Measurements from ENCODE around the gene ATXN7L1. TPM values are rescaled to one million over a fixed set of nuclear protein-coding genes. Genes with fewer than 3 reads are reported as not detected.
A peak's percentile ranks its signal among the peaks of the same experiment; 100 is the strongest.

ATXN7L1 gene
- total RNA-seq, 1 experiment from 2014 or later, result 24.3 TPM

- Histone ChIP-seq H4K91ac (ENCODE audit: insufficient read length, low read depth, low read length) (no peak overlapping the region), H2AFZ (ENCODE audit: low read length) (no peak overlapping the region), H3K9ac (ENCODE audit: extremely low read depth, insufficient read length, low read length) (no peak overlapping the region), H2BK20ac (ENCODE audit: low read depth, low read length, poor library complexity, severe bottlenecking) (no peak overlapping the region), H3K79me1 (ENCODE audit: insufficient read depth, low read depth, low read length, poor library complexity, severe bottlenecking) (no peaks in the 10 kb centered on the region), H2BK15ac (ENCODE audit: low read depth, low read length) (no peak overlapping the region), H2AK5ac (ENCODE audit: insufficient read length, low read length) (no peak overlapping the region), H3K18ac (ENCODE audit: insufficient read length, low read depth, low read length) (no peak overlapping the region), H3K56ac (ENCODE audit: insufficient read length, low read depth, low read length) (no peak overlapping the region), H3K23ac (ENCODE audit: insufficient read length, low read depth, low read length) (no peak overlapping the region), H3K27me3 (ENCODE audit: insufficient read depth, low read length) (no peaks in the 10 kb centered on the region; the same call in 1 of the 2 replicates), H3K79me2 (ENCODE audit: insufficient read depth, low read length) (no peaks in the 10 kb centered on the region), H4K20me1 (ENCODE audit: control insufficient read depth, insufficient read depth, insufficient read length) (no peaks in the 10 kb centered on the region), H3K4ac (ENCODE audit: low read depth, low read length) (no peak overlapping the region), H4K8ac (replicated peaks; ENCODE audit: insufficient read length, low read depth, low read length) (no peak overlapping the region), H2BK5ac (ENCODE audit: insufficient read length, low read length) (no peak overlapping the region), H3K23me2 (ENCODE audit: insufficient read length, low read depth, low read length, poor library complexity, severe bottlenecking) (no peaks in the 10 kb centered on the region), H2BK12ac (ENCODE audit: insufficient read length, low read depth, low read length) (no peak overlapping the region), H2BK120ac (ENCODE audit: low read depth, low read length, poor library complexity, severe bottlenecking) (no peak overlapping the region), H4K5ac (ENCODE audit: insufficient read length, low read depth, low read length) (no peak overlapping the region), H3K27ac (ENCODE audit: insufficient read length, low read depth, low read length) (no peak overlapping the region), H3T11ph (ENCODE audit: low read length) (no peak overlapping the region), H3K9me3 (ENCODE audit: control insufficient read depth, low read depth, low read length) (no peaks in the 10 kb centered on the region), H3K14ac (ENCODE audit: insufficient read depth, low read length) (no peak overlapping the region), H3K4me2 (ENCODE audit: insufficient read depth, insufficient read length, low read length) (no peak overlapping the region), H3K4me1 (ENCODE audit: insufficient read depth, low read length) (peaks cover 1% of the 10 kb centered on the region; the same call in 1 of the 2 replicates)
- TF ChIP-seq CTCF (conservative IDR thresholded peaks at IDR 0.05), result no peak
- DNase-seq, result no peak
- peaks cover 24 to 30% of the 10 kb centered on the region in 2 experiments for H3K4me1 Mint-ChIP-seq
- no CpG with 5 or more reads among the region's 1 CpG for WGBS (ENCODE audit: extremely low coverage, insufficient read length, low lambda C conversion rate)
- no peak overlapping the region for H3K4me3 Mint-ChIP-seq
- peak overlapping the region in 2 of 3 experiments; percentile 5 to 6; a peak in 1 of 7 replicates for H3K27ac Mint-ChIP-seq
- H3K36me3 Mint-ChIP-seq (ENCODE audit: insufficient read depth in 1 of 3, low read depth in 3 of 3), result peaks cover 0 to 5% (median 0%) of the 10 kb centered on the region in 3 experiments; a peak in 3 of 7 replicates
- H3K9me3 Mint-ChIP-seq, result no peaks in the 10 kb centered on the region
- no peaks in the 10 kb centered on the region for H3K27me3 Mint-ChIP-seq (ENCODE audit: low read depth)
Measured at GRCh38 chr7:105744258-105744657, 132.1 kb downstream of the ATXN7L1 start.
